GM23248 (cell line): ENCODE results near the gene KLF13. TPM values are rescaled to one million over a fixed set of nuclear protein-coding genes. Genes with fewer than 3 reads are reported as not detected.

Source experiments
- DNase-seq: peaks from one replicate; pipeline ENCODE4 v3.0.0-alpha.2; 2015
- H2AFZ ChIP-seq: fragments of 200-600 bp; sonication (generic); 2 replicates; pipeline ENCODE4 v1.6.1; 2016; ENCODE audit warnings: antibody characterized with exemption
- H3F3A ChIP-seq: fragments of 200-600 bp; sonication (generic); 2 replicates; pipeline ENCODE4 v1.6.1; 2016; ENCODE audit warnings: mild to moderate bottlenecking, antibody characterized with exemption, mixed run types; ENCODE audit not compliant: insufficient read depth
- H3K27ac ChIP-seq: fragments of 200-600 bp; sonication (generic); 2 replicates; pipeline ENCODE4 v1.5.1; 2016; ENCODE audit warnings: mild to moderate bottlenecking
- H3K27me3 ChIP-seq: fragments of 200-600 bp; sonication (generic); replicated peaks from 2 replicates; pipeline ENCODE4 v1.6.1; 2016; ENCODE audit warnings: mild to moderate bottlenecking; ENCODE audit not compliant: insufficient read depth
- H3K36me3 ChIP-seq: fragments of 200-600 bp; sonication (generic); 2 replicates; pipeline ENCODE4 v1.6.1; 2016; ENCODE audit warnings: low read depth, mild to moderate bottlenecking
- H3K4me1 ChIP-seq: fragments of 200-600 bp; sonication (generic); 2 replicates; pipeline ENCODE4 v1.6.1; 2016; ENCODE audit warnings: mild to moderate bottlenecking; ENCODE audit not compliant: insufficient read depth
- H3K4me2 ChIP-seq: fragments of 200-600 bp; sonication (generic); one replicate; pipeline ENCODE4 v1.6.1; 2016; ENCODE audit warnings: mild to moderate bottlenecking; ENCODE audit not compliant: unreplicated experiment
- H3K4me3 ChIP-seq: fragments of 200-600 bp; sonication (generic); 2 replicates; pipeline ENCODE4 v1.5.1; 2016; ENCODE audit warnings: mild to moderate bottlenecking
- H3K79me2 ChIP-seq: fragments of 200-600 bp; sonication (generic); 2 replicates; pipeline ENCODE4 v1.6.1; 2016; ENCODE audit warnings: mild to moderate bottlenecking; ENCODE audit not compliant: insufficient read depth
- H3K9ac ChIP-seq: fragments of 200-600 bp; sonication (generic); 2 replicates; pipeline ENCODE4 v1.6.1; 2016; ENCODE audit warnings: mild to moderate bottlenecking
- H3K9me2 ChIP-seq: fragments of 200-600 bp; sonication (generic); 2 replicates; pipeline ENCODE4 v1.6.1; 2016; ENCODE audit warnings: mixed run types, mild to moderate bottlenecking, moderate library complexity; ENCODE audit not compliant: insufficient read depth
- H3K9me3 ChIP-seq: fragments of 200-600 bp; sonication (generic); one replicate; pipeline ENCODE4 v1.6.1; 2017; ENCODE audit warnings: low read depth
- H4K20me1 ChIP-seq: fragments of 200-600 bp; sonication (generic); 2 replicates; pipeline ENCODE4 v1.6.0; 2016; ENCODE audit not compliant: insufficient read depth
- EZH2 ChIP-seq: fragments of 200-600 bp; sonication (generic); IDR thresholded peaks from 2 replicates; pipeline ENCODE4 v1.6.1; 2018; ENCODE audit warnings: antibody characterized with exemption, mild to moderate bottlenecking; ENCODE audit not compliant: insufficient read depth, poor library complexity, severe bottlenecking
- EZH2phosphoT487 ChIP-seq: fragments of 200-600 bp; sonication (generic); IDR thresholded peaks from 2 replicates; pipeline ENCODE4 v1.6.1; 2018; ENCODE audit warnings: antibody characterized with exemption, moderate library complexity, mild to moderate bottlenecking, low read depth; ENCODE audit not compliant: insufficient read depth
- WGBS, 2 experiments: methylation state at CpG; one replicate each; pipeline ENCODE4 v1.1.6; 2015 to 2017; ENCODE audit warnings: low lambda C conversion rate in 2 of 2, low coverage in 1 of 2; ENCODE audit errors: missing lambda C conversion rate in 2 of 2; 5-methylcytosine and 5-hydroxymethylcytosine counted together
- in situ Hi-C: fragments of 300-500 bp; cut with MboI; formaldehyde crosslinking; loops from 2 replicates; pipeline ENCODE4 v1.15.0; 2020
- polyA plus RNA-seq: library from polyadenylated mRNA; unstranded; fragments of >200 nt; fragmentation: Nextera tagmentation; extraction: Ambion mirVana; gene quantifications from 2 replicates; pipeline ENCODE4 v1.2.1, GENCODE V29; 2016
- total RNA-seq: library from RNA; depleted of rRNA; stranded (reverse); fragments of >200 nt; shearing (Covaris generic); gene quantifications from 2 replicates; pipeline ENCODE4 v1.2.3, GENCODE V29; 2014

Gene KLF13
- total and polyA plus RNA-seq, 2 experiments from 2014 or later: 8.0 to 38.9 TPM

DNA sequence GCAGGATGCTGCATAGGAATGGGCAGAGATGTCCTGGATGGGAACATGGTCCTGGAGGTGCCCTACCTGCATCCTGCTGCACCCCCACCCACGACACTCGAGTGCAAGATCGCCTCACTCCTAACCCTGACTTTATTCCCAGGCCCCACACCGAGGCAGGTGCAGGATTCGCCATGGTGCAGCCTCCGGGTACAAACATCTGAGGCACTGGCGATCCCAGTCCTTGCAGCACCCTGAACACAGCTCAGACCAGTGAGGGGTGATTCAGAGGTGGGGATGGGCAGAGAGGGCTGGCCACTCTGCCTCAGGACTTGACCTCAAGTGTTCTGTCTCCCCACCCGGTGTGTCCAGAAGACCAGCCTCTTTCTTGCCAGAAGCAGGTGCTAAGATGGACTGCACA, 49.1 kb downstream of the KLF13 start:
- Histone ChIP-seq H3K9me2 (no peaks in the 10 kb centered on the region), H3K4me1 (peaks cover 16% of the 10 kb centered on the region), H3K27ac (no peak overlapping the region), H3K27me3 (no peaks in the 10 kb centered on the region), H4K20me1 (no peaks in the 10 kb centered on the region), H3K4me2 (no peak overlapping the region), H2AFZ (no peak overlapping the region), H3K4me3 (no peak overlapping the region), H3K36me3 (no peaks in the 10 kb centered on the region), H3K9ac (no peak overlapping the region), H3K9me3 (no peaks in the 10 kb centered on the region), H3F3A (no peaks in the 10 kb centered on the region), H3K79me2 (peaks cover 75% of the 10 kb centered on the region)
- TF ChIP-seq EZH2phosphoT487 (no peak), EZH2 (no peak)
- 95% methylated on average over 8 of the region's 8 CpGs for WGBS, 2 experiments
- in situ Hi-C loops: no loop called here
- DNase-seq: no peak

GRCh38 chr15:31376511-31376910, 49.9 kb downstream of the KLF13 start:
- Histone ChIP-seq H2AFZ (no peak overlapping the region), H3K9ac (no peak overlapping the region), H4K20me1 (no peaks in the 10 kb centered on the region), H3F3A (no peaks in the 10 kb centered on the region), H3K4me3 (no peak overlapping the region), H3K4me1 (peaks cover 16% of the 10 kb centered on the region), H3K36me3 (no peaks in the 10 kb centered on the region), H3K9me2 (no peaks in the 10 kb centered on the region), H3K27ac (no peak overlapping the region), H3K4me2 (no peak overlapping the region), H3K9me3 (no peaks in the 10 kb centered on the region), H3K27me3 (no peaks in the 10 kb centered on the region), H3K79me2 (peaks cover 68% of the 10 kb centered on the region)
- 91 to 93% methylated on average over 11 of the region's 11 CpGs for WGBS, 2 experiments
- no peak for TF ChIP-seq EZH2
- no peak for TF ChIP-seq EZH2phosphoT487
- no peak for DNase-seq
- in situ Hi-C loops: no loop called here

DNA sequence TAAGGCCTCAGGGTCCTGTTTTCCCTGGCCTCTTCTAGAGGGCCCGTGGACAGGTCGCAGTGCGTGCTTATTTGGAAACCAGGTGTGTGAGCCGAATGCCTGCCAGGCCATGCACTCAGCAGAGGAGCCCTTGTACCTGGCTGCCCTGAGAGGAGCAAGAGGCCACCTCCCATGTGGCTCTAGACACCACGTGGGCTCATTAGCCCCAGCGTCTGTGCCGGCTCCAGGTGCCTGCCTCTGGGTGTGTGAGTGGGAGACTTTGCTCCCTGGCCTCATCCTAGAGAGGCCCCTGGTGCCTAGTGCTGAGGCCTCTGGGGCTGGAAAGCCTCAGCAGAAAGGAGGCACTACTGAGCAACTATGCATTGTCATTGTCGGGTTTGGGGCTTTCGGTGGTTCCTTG, 50.4 kb downstream of the KLF13 start:
- Histone ChIP-seq H3K9me2 (no peaks in the 10 kb centered on the region), H3F3A (no peaks in the 10 kb centered on the region), H3K79me2 (peaks cover 62% of the 10 kb centered on the region), H3K4me1 (peaks cover 16% of the 10 kb centered on the region), H2AFZ (no peak overlapping the region), H3K4me2 (no peak overlapping the region), H4K20me1 (no peaks in the 10 kb centered on the region), H3K36me3 (no peaks in the 10 kb centered on the region), H3K9me3 (no peaks in the 10 kb centered on the region), H3K27me3 (no peaks in the 10 kb centered on the region), H3K9ac (no peak overlapping the region), H3K4me3 (no peak overlapping the region), H3K27ac (no peak overlapping the region)
- in situ Hi-C loops: no loop called here
- TF ChIP-seq EZH2phosphoT487 (no peak), EZH2 (no peak)
- 79 to 81% methylated on average over 9 of the region's 9 CpGs for WGBS, 2 experiments
- DNase-seq: no peak

DNA sequence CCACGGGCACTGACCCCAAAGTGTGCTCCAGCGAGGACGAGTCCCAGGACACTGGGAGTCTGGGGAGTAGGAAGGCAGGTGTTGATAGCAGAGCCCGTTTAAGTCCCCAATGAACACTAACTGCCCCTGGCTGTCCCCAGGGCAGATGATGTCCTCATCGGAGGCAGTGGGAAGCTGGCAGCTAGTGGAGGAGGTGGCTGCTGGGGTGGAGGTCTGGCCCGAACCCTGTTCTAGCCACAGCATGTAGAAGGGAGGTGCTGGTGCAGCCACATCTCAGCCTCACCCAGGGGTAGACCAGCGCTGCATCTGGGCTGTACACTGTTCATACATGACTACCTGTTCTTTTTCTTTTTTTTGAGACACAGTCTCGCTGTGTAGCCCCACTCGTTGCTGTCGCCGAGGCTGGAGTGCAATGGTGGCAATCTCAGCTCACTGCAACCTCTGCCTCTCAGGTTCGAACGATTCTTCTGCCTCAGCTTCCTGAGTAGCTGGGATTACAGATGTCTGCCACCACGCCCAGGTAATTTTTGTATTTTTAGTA, 51.8 kb downstream of the KLF13 start:
- H3K9me2 ChIP-seq: no peaks in the 10 kb centered on the region
- no peaks in the 10 kb centered on the region for H3K27me3 ChIP-seq
- in situ Hi-C loops: no loop called here
- H3K4me3 ChIP-seq: no peak overlapping the region
- no peak overlapping the region for H2AFZ ChIP-seq
- WGBS, 2 experiments: 89 to 90% methylated on average over 14 of the region's 14 CpGs
- H3K79me2 ChIP-seq: peaks cover 48% of the 10 kb centered on the region
- no peak for DNase-seq
- H3K9me3 ChIP-seq: no peaks in the 10 kb centered on the region
- H3F3A ChIP-seq: no peaks in the 10 kb centered on the region
- H3K36me3 ChIP-seq: no peaks in the 10 kb centered on the region
- H3K4me2 ChIP-seq: no peak overlapping the region
- H3K27ac ChIP-seq: no peak overlapping the region
- no peaks in the 10 kb centered on the region for H4K20me1 ChIP-seq
- H3K4me1 ChIP-seq: peaks cover 6% of the 10 kb centered on the region; the same call in 1 of the 2 replicates
- TF ChIP-seq EZH2: no peak
- no peak overlapping the region for H3K9ac ChIP-seq

- no peak for DNase-seq
- Histone ChIP-seq H3K27ac (no peak overlapping the region), H3K36me3 (no peaks in the 10 kb centered on the region), H3K9me2 (no peaks in the 10 kb centered on the region), H3K9me3 (no peaks in the 10 kb centered on the region), H2AFZ (no peak overlapping the region), H3K4me2 (no peak overlapping the region), H3K4me3 (no peak overlapping the region), H4K20me1 (no peaks in the 10 kb centered on the region), H3F3A (no peaks in the 10 kb centered on the region), H3K27me3 (no peaks in the 10 kb centered on the region), H3K4me1 (peaks cover 6% of the 10 kb centered on the region; the same call in 1 of the 2 replicates), H3K79me2 (peaks cover 42% of the 10 kb centered on the region), H3K9ac (no peak overlapping the region)
- no peak for TF ChIP-seq EZH2
- TF ChIP-seq EZH2phosphoT487: no peak
- in situ Hi-C loops: no loop called here
- 57 to 65% methylated on average over 6 of the region's 6 CpGs for WGBS, 2 experiments
Observed at GRCh38 chr15:31379042-31379441, 52.4 kb downstream of the KLF13 start.
